HG02642 (cell line): ENCODE results near the gene CREB3L2.
"Not testable (repeated sequence)": the region's sequence is repeated elsewhere in the genome, so short reads cannot be mapped to it uniquely, and the experiment has no call there.

Source experiments
- ATAC-seq: cut with Tn5 transposase; IDR thresholded peaks from one replicate; pipeline ENCODE4 v1.9.1; 2021; ENCODE audit warnings: mild to moderate bottlenecking; ENCODE audit not compliant: unreplicated experiment, poor library complexity

Gene CREB3L2

GRCh38 chr7:137990251-137990941 is 11.5 kb downstream of the CREB3L2 start:
- ATAC-seq, result no peak

- no peak for ATAC-seq
Observed at GRCh38 chr7:137989590-137989989, 12.3 kb downstream of the CREB3L2 start.

GRCh38 chr7:137989094-137989493 is 12.8 kb downstream of the CREB3L2 start:
- no peak for ATAC-seq

- peak; percentile 71 for ATAC-seq
Observed at GRCh38 chr7:137987968-137988367, 13.9 kb downstream of the CREB3L2 start.

- no peak for ATAC-seq
Observed at GRCh38 chr7:137987563-137987962, 14.3 kb downstream of the CREB3L2 start.

GRCh38 chr7:137987018-137987349 is 14.9 kb downstream of the CREB3L2 start:
- ATAC-seq, result no peak

GRCh38 chr7:137986252-137987017 is 15.5 kb downstream of the CREB3L2 start:
- ATAC-seq, result no peak

- ATAC-seq, result peak; percentile 50
Observed at GRCh38 chr7:137985897-137986251, 16.0 kb downstream of the CREB3L2 start.

GRCh38 chr7:137985253-137985896 is 16.5 kb downstream of the CREB3L2 start:
- ATAC-seq, result peak; percentile 54

GRCh38 chr7:137984181-137985041 is 17.5 kb downstream of the CREB3L2 start:
- no peak for ATAC-seq

- ATAC-seq, result no peak
Observed at GRCh38 chr7:137983323-137984008, 18.4 kb downstream of the CREB3L2 start.

GRCh38 chr7:137982394-137982793 is 19.5 kb downstream of the CREB3L2 start:
- not testable (repeated sequence) for ATAC-seq

- ATAC-seq, result peak; percentile 58
Observed at GRCh38 chr7:137981668-137982067, 20.2 kb downstream of the CREB3L2 start.

- peak; percentile 2 for ATAC-seq
Observed at GRCh38 chr7:137981175-137981574, 20.7 kb downstream of the CREB3L2 start.

GRCh38 chr7:137980308-137980707 is 21.6 kb downstream of the CREB3L2 start:
- no peak for ATAC-seq

GRCh38 chr7:137978464-137979237 is 23.2 kb downstream of the CREB3L2 start:
- no peak for ATAC-seq

GRCh38 chr7:137977173-137977572 is 24.7 kb downstream of the CREB3L2 start:
- no peak for ATAC-seq

- ATAC-seq, result no peak
Observed at GRCh38 chr7:137976696-137977095, 25.2 kb downstream of the CREB3L2 start.

GRCh38 chr7:137976232-137976631 is 25.7 kb downstream of the CREB3L2 start:
- ATAC-seq, result no peak
